ENCODE measurements around the gene FIG4. TPM values are rescaled to one million over a fixed set of nuclear protein-coding genes. Genes with fewer than 3 reads are reported as not detected.
"Not testable (repeated sequence)": the region's sequence is repeated elsewhere in the genome, so short reads cannot be mapped to it uniquely, and the experiment has no call there.

The FIG4 gene
- polyA plus RNA-seq, 1 donor (not counting 4 experiments of a cell fraction or from before 2014, with no cell fraction given) = 12.8 TPM

- DNase-seq (ENCODE audit: low read depth, low spot score) = no peak
- no peak overlapping the region for H3K4me3 ChIP-seq (ENCODE audit: control insufficient read depth in 2 of 3, extremely low read depth in 1 of 3, insufficient read depth in 2 of 3, low read depth in 1 of 3, low read length in 3 of 3)
Observed at GRCh38 chr6:109867970-109868358, 176.9 kb downstream of the FIG4 start.

GRCh38 chr6:109869398-109870088 lies 178.4 kb downstream of the FIG4 start:
- dilution Hi-C loops (cut with MboI; ENCODE audit: extremely low pct_ligation_motif_present, low sequenced_read_pairs); H4K20me1 ChIP-seq (ENCODE audit: control insufficient read depth, extremely low read depth, insufficient read depth, low read length); H2AFZ ChIP-seq (ENCODE audit: control insufficient read depth, low read length); H3K4me2 ChIP-seq (ENCODE audit: control insufficient read depth, extremely low read depth, insufficient read depth, low read depth, low read length); FAIRE-seq; H3K27ac ChIP-seq (ENCODE audit: control insufficient read depth, insufficient read depth, low read length); H3K4me1 ChIP-seq (ENCODE audit: control insufficient read depth, extremely low read depth, insufficient read depth, low read length); DNase-seq (ENCODE audit: low read depth, low spot score); H3K36me3 ChIP-seq (ENCODE audit: control insufficient read depth in 2 of 2, extremely low read depth in 1 of 2, insufficient read depth in 2 of 2, low read length in 2 of 2); H3K9me1 ChIP-seq (ENCODE audit: control insufficient read depth, extremely low read depth, insufficient read depth, low read length); H3K9me3 ChIP-seq (ENCODE audit: control insufficient read depth, low read depth, low read length); H3K27me3 ChIP-seq (ENCODE audit: control insufficient read depth, extremely low read depth, insufficient read depth, low read length); H3K9ac ChIP-seq (ENCODE audit: control insufficient read depth, extremely low read depth, insufficient read depth, low read length); H3K79me2 ChIP-seq (ENCODE audit: control insufficient read depth, insufficient read depth, low read length); H3K4me3 ChIP-seq (ENCODE audit: control insufficient read depth in 2 of 3, extremely low read depth in 1 of 3, insufficient read depth in 2 of 3, low read depth in 1 of 3, low read length in 3 of 3): not testable (repeated sequence)

More at GRCh38 chr6:109867970-109868358, 176.9 kb downstream of the FIG4 start:
- H3K27me3 ChIP-seq (ENCODE audit: control insufficient read depth, extremely low read depth, insufficient read depth, low read length) = no peaks in the 10 kb centered on the region
- no peak overlapping the region for H3K9ac ChIP-seq (ENCODE audit: control insufficient read depth, extremely low read depth, insufficient read depth, low read length)
- no peak overlapping the region for H2AFZ ChIP-seq (ENCODE audit: control insufficient read depth, low read length)
- no peak for TF ChIP-seq CTCF (optimal IDR thresholded peaks at IDR 0.05 in 1 of 3, IDR thresholded peaks at IDR 0.05 in 1 of 3, conservative IDR thresholded peaks at IDR 0.05 in 1 of 3; ENCODE audit: extremely low read depth in 1 of 3, insufficient read depth in 2 of 3, low read length in 3 of 3)
- FAIRE-seq = no peak
- no peaks in the 10 kb centered on the region for H3K4me1 ChIP-seq (ENCODE audit: control insufficient read depth, extremely low read depth, insufficient read depth, low read length)
- no peaks in the 10 kb centered on the region for H4K20me1 ChIP-seq (ENCODE audit: control insufficient read depth, extremely low read depth, insufficient read depth, low read length)
- H3K79me2 ChIP-seq (ENCODE audit: control insufficient read depth, insufficient read depth, low read length) = no peaks in the 10 kb centered on the region
- H3K4me2 ChIP-seq (ENCODE audit: control insufficient read depth, extremely low read depth, insufficient read depth, low read depth, low read length) = no peak overlapping the region
- no peaks in the 10 kb centered on the region for H3K9me1 ChIP-seq (ENCODE audit: control insufficient read depth, extremely low read depth, insufficient read depth, low read length)
- H3K27ac ChIP-seq (ENCODE audit: control insufficient read depth, insufficient read depth, low read length) = no peak overlapping the region
- no peaks in the 10 kb centered on the region for H3K36me3 ChIP-seq (ENCODE audit: control insufficient read depth in 2 of 2, extremely low read depth in 1 of 2, insufficient read depth in 2 of 2, low read length in 2 of 2)
- dilution Hi-C loops (cut with MboI; ENCODE audit: extremely low pct_ligation_motif_present, low sequenced_read_pairs) = no loop called here
- H3K9me3 ChIP-seq (ENCODE audit: control insufficient read depth, low read depth, low read length) = no peaks in the 10 kb centered on the region

GRCh38 chr6:109870089-109870410 lies 179.0 kb downstream of the FIG4 start:
- H3K36me3 ChIP-seq (ENCODE audit: control insufficient read depth in 2 of 2, extremely low read depth in 1 of 2, insufficient read depth in 2 of 2, low read length in 2 of 2) = no peaks in the 10 kb centered on the region
- no peaks in the 10 kb centered on the region for H3K4me1 ChIP-seq (ENCODE audit: control insufficient read depth, extremely low read depth, insufficient read depth, low read length)
- TF ChIP-seq CTCF (optimal IDR thresholded peaks at IDR 0.05 in 1 of 3, IDR thresholded peaks at IDR 0.05 in 1 of 3, conservative IDR thresholded peaks at IDR 0.05 in 1 of 3; ENCODE audit: extremely low read depth in 1 of 3, insufficient read depth in 2 of 3, low read length in 3 of 3) = no peak
- TF ChIP-seq EZH2 (IDR thresholded peaks at IDR 0.05; ENCODE audit: low read length) = no peak
- no peak overlapping the region for H3K9ac ChIP-seq (ENCODE audit: control insufficient read depth, extremely low read depth, insufficient read depth, low read length)
- H3K4me2 ChIP-seq (ENCODE audit: control insufficient read depth, extremely low read depth, insufficient read depth, low read depth, low read length) = no peak overlapping the region
- H3K4me3 ChIP-seq (ENCODE audit: control insufficient read depth in 2 of 3, extremely low read depth in 1 of 3, insufficient read depth in 2 of 3, low read depth in 1 of 3, low read length in 3 of 3) = no peak overlapping the region
- FAIRE-seq (no peak), DNase-seq (ENCODE audit: low read depth, low spot score) (no peak)
- no peaks in the 10 kb centered on the region for H3K79me2 ChIP-seq (ENCODE audit: control insufficient read depth, insufficient read depth, low read length)
- no peaks in the 10 kb centered on the region for H3K9me1 ChIP-seq (ENCODE audit: control insufficient read depth, extremely low read depth, insufficient read depth, low read length)
- H3K9me3 ChIP-seq (ENCODE audit: control insufficient read depth, low read depth, low read length) = no peaks in the 10 kb centered on the region
- dilution Hi-C loops (cut with MboI; ENCODE audit: extremely low pct_ligation_motif_present, low sequenced_read_pairs) = no loop called here
- no peak overlapping the region for H3K27ac ChIP-seq (ENCODE audit: control insufficient read depth, insufficient read depth, low read length)
- H2AFZ ChIP-seq (ENCODE audit: control insufficient read depth, low read length) = no peak overlapping the region
- no peaks in the 10 kb centered on the region for H4K20me1 ChIP-seq (ENCODE audit: control insufficient read depth, extremely low read depth, insufficient read depth, low read length)
- H3K27me3 ChIP-seq (ENCODE audit: control insufficient read depth, extremely low read depth, insufficient read depth, low read length) = no peaks in the 10 kb centered on the region
